Fibroblast of skin of left quadriceps (primary cell): ENCODE results near the gene PSMC2.
"Not testable (repeated sequence)": the region's sequence is repeated elsewhere in the genome, so short reads cannot be mapped to it uniquely, and the experiment has no call there.

Experiments
- DNase-seq, 2 experiments: peaks; one replicate each; pipeline ENCODE4 v3.0.0-alpha.2; 2013; ENCODE audit warnings: low read depth in 2 of 2

Gene PSMC2

DNA sequence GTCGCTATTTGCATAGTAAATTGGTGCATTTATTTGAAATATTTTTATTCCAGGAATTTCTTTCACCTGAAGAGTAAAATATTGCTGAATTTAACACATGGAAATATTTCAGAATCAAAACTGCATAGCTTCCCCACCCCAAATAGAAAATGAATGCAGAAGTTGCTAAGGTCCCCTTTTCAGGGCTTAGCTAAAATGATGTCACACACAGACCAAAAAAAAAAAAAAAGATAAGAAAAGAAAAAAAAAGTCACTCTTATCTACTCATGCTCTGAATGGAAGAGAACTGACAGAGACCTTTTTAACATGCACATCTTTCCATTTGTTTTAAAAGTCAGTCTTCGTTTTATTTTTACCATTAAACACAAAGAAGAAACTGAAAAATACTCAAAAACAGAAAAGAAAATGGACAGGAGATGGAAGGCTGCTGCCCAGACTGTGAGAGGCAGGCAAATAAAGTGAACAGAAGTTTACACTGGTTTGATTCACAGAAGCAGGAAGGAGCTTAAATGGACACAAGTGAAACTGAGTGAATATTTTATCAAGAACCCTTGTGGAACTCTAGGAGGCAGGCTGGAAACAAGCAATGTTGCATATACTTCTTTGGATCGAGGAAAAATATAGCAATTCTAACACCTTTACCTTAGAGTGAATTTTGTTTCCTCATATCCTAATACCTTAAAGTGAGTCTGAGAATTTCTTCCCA, 32.0 kb downstream of the PSMC2 start:
- no peak for DNase-seq

DNA sequence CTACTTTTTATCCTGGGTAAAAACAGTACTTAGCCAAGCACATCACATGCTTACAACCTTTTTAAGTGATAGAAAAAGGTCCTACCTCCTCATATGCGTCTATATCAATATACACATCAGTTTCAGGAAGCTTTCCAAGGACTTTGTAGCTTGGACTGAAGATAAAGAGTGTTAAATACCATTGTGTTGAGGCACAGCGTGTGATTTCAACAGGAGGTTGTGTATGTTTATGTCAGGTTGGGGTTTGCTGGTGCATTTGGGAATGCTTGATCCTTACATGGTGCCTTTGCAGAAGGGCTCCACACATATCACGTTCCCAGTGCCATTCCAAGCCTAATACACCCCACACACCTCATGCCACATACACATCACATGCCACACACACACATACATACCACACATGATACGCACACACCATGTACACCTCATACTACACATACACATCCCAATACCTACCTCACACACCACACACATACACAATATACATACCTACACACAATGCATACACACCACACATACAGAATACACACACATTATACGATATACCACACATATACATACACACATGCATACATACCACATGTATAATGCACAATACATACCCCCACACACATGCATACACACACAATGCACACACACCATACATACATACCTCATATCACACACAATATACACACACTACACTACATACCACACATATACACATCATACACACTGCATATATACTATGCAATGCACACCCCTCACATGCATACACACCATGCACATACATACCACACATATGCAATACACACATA, 33.1 kb downstream of the PSMC2 start:
- DNase-seq: no peak

DNA sequence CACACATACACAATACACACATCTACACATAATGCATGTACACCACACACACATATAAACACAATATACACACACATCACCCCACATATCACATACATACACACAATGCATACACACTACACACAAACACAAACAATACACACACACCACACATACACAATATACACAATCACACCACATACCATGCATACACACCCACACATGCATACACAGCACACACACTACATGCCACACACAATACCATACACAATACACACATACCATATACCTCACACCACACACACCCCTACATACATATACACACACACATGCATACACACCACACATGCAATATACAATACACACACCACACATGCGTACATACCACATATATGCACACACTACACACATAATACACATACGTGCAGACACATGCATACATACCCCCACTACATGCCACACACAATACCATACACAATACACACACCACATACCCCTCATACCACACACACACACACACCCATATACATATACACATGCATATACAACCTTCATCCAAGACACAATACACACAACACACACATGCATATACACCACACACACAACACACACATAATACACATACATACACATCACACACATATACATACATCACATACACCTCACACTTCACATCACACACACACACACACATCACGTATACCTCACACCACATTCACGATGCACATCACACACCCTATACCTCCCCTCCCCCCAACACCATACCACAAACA, 34.0 kb downstream of the PSMC2 start:
- DNase-seq: no peak

DNA sequence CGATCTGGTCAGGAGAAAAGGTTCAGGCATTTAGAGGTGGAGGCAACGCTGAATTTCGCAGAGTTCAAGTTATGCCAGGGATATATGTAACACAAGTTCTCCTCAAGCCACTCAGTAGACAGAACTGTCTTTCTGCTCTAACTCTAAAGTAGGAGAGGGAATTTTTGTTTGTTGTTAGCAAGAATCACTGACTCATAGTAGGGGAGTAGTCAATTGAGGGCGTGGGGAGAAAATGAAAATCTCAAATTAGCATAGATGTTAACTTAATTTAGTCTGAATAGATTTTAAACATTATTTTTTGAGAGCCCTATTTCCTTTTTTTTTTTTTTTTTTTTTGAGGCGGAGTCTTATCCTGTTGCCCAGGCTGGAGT, 34.6 kb downstream of the PSMC2 start:
- no peak for DNase-seq

DNA sequence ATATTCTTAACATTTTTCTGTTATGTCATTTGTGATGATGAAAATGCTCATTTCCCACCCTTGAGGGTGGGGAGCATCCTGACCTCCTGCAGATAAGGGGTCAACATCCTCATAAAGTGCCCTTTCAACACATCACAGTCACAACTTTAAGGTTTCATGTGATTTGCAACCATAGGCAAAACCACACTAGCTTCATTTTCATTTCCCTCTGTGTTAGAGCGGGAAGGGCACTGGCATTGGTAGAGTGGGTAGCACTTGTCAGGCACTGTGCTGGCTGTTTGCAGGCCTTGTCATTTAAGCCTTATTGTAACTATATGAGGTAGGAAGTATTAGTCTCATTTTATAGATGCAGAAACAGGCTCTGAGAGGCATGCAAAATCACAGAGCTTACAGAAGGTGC, 39.8 kb downstream of the PSMC2 start:
- DNase-seq: no peak

DNA sequence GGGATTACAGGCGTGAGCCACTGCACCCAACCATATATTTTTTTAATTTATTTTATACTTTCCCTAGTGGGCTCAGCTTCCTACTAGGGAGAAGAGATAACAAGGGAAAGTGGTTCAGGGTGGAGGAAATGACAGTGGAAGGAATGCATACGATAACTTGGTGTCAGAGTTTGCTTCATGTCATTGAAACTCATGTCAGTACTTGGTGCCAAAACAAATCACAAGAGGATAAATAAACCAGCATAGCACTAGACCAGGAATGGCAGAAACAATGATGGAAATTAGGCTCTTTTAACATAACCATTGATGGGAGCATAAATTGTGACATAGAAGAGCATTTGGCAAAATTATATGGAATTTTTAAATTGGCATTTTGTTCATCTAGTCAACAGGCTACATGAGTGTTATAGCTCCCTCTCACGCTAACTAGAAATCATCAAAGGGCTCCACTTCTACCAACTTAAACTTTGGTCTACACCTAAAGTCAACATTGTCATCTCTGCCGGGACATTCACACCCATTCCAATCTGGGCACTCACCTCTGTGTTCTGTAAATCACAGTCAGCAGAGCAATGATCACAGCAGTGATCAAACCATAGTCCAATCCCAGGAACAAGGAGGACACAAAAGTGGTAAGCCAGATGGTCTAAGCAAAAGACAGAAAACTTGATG, 41.2 kb downstream of the PSMC2 start:
- no peak for DNase-seq

DNA sequence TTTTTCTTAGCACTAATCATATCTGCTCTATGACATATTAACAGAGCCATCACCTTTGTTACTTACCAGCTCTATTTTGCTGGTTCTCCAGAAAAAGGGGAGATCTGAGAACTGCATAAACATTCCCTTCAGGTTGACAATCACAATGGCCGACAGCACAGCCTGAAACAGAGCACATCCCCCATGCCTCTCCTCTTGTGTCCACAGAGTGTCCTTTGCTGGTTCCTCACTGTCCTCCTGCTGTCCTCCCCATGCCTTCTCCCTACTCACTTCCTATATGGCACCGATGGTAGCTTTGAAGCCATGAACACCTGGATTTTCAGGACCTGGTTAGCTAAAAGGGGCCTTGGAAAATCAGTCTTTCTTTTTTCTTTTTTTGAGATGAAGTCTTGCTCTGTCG, 41.8 kb downstream of the PSMC2 start:
- no peak for DNase-seq

DNA sequence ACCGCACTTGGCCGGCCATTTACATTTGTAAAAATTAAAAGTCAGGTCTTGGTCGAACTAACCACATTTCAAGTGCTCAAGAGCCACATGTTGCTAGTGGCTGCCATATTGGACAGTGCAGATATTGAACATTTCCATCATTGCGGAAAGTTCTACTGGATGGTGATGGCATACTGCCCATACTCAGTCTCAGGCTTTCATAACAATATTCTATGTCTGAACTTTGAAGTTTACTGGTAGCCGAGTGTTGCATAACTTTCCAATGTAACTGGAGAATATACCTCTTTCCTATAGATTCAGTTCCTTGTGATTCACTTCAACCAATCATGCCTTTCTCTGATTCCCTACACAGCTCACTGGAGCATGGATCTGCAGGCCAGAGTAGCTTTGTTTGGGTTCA, 43.7 kb downstream of the PSMC2 start:
- DNase-seq: no peak

DNA sequence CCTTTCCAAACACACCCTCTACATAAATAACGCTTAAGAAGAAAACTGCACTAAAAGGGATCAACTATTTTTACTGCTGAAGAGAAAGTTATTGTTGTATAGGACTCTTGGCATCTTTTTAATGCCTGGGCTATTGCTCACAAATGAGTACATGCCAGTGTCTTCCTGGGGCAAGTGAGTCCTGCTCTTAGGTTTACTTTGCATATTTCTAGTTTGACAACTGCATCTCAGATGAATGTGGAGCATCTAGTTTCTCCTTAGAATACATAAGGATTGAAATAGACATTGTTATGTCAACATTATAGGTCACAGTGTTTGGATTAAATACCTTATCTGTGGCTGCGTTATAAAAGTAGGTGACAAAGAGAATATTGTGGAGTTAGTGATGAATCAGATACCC, 44.5 kb downstream of the PSMC2 start:
- no peak for DNase-seq

DNA sequence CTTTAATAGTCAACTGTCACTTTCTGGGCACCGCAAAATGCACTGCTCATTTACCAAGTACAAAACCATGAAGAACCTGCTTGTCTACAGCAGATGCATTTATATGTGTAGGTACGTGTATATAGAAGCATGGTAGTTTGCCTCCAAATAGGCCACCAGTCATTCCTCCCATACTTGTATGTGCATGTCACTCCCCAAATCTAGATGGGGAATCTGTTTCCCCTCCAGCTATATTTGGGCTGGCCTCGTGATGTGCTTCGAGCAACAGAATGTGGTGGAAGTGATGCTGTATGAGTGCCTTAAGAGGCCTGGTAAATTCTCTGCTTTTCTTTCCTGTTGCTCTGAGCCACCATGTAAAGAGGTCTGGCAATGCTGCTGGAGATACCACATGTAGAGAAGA, 47.1 kb downstream of the PSMC2 start:
- no peak for DNase-seq

DNA sequence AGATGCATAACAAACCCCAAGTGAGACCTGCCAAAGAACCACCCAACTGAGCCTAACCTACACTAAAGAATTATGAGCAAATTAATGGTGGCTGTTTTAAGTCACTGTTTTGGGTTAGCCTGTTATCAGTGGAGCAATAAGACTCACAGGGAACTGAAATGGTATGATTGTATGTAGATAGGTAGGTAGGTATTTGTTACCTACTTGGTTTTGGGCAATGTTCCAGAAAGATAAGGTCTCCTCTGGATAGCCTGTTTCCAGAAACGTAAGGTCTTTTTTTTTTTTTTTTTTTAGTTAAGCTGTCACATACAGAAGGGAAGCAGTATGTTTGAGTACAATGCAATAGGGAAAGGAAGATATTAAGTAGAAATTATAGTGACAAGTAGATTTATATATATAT, 47.6 kb downstream of the PSMC2 start:
- DNase-seq: no peak

DNA sequence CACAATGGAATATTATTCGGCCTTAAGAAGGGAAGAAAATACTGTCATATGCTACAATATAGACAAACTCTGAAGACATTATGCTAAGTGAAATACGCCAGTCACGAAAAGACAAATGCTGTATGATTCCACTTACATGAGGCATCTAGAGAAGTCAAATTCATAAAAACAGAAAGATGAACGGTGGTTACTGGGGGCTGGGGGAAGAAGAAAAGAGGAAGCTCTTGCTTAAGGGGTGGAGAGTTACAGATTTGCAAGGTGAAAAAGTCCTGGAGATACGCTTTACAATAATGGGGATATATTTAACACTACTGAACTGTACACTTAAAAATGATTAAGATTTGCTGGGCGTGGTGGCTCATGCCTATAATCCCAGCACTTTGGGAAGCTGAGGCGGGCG, 49.0 kb downstream of the PSMC2 start:
- no peak for DNase-seq

DNA sequence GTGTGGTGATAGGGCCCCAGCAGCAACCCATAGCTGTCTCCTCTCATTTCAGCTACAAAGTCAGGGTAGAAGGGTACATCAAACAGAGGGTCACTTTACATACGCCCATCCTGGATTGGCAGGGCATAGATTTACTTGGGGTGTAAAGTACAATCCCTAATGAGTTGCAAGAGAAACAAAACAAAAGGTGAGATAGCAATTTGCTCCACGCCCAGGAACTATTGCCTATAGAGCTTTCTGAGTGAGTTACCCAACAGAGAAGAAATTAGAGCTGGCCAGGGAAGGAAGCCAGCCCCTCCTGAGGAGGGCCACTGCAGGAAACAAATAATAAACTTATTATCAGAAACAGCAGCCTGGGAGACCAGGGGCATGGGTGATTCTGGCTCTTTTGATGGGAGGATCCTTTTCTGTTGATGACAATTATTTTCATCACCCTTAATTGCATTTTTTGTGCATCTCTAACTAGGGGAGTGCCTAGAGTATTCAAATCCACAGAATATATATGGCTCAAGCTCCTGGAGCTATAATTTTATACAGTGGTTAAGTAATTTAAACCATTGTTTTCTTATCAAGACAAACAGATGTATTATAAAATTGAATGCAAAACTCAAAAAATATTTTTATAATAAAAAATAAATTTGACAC, 51.2 kb downstream of the PSMC2 start:
- no peak for DNase-seq

DNA sequence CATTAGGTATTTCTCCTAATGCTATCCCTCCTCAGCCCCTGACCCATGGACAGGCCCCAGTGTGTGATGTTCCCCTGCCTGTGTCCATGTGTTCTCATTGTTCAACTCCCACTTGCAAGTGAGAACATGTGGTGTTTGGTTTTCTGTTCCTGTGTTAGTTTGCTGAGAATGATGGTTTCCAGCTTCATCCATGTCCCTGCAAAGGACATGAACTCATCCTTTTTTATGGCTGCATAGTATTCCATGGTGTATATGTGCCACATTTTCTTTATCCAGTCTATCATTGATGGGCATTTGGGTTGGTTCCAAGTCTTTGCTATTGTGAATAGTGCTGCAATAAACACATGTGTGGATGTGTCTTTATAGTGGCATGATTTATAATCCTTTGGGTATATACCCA, 52.2 kb downstream of the PSMC2 start:
- DNase-seq: not testable (repeated sequence)

DNA sequence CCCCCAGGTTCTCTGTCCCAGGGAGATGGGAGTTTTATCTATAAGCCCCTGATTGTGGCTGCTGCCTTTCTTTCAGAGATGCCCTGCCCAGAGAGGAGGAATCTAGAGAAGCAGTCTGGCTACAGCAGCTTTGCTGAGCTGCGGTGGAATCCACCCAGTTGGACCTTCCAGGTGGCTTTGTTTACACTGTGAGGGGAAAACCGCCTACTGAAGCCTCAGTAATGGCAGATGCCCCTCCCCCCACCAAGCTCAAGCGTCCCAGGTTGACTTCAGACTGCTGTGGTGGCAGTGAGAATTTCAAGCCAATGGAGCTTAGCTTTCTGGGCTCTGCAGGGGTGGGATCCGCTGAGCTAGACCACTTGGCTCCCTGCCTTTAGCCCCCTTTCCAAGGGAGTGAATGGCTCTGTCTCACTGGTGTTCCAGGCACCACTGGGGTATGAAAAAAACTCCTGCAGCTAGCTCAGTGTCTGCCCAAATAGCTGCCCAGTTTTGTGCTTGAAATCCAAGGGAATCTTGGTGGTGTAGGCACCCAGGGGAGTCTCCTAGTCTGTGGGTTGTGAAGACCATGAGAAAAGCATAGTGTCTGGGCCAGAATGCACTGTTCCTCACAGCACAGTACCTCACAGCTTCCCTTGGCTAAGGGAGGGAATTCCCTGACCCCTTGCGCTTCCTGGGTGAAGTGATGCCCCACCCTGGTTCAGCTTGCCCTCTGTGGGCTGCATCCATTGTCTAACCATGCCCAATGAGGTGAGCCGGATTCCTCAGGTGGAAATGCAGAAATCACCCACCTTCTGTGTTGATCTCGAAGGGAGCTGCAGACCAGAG, 58.6 kb downstream of the PSMC2 start:
- DNase-seq: not testable (repeated sequence)

DNA sequence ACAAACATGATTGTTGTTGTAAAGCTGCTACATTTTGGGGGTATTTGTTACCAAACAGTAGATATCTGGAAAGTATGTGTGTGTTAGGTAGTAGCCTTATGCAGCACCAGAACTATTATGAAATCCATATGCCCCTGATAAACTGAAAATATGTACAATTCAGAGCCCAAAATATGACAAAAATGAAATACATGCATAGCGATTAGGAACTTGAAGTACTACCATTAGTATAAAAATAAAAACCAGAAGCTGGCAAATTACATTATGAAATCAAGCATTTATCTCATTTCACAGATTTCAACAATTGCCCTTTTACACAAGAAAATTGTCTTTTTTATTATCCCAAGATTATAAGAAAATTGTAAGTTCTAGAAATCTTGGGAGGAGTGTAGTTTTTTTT, 64.7 kb downstream of the PSMC2 start:
- DNase-seq: no peak

DNA sequence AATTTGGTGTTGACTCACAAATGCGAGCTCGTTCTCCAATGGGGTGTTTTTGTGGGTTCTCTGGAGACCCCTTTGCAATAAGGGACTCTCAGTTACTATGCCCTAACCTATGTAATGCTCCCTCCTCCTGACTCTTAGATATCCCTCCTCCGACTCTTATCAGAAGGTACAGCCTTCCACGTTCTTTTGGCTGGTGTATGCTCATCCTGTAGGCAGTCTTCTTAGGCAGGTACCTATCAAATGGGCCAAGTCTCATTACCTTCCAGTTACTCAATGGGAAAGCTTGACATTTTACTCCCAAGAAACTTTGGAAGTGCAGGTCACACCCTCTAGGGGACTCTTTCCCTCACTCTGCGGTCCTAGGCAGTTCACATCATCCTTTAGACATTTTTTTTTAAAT, 66.0 kb downstream of the PSMC2 start:
- DNase-seq: no peak

DNA sequence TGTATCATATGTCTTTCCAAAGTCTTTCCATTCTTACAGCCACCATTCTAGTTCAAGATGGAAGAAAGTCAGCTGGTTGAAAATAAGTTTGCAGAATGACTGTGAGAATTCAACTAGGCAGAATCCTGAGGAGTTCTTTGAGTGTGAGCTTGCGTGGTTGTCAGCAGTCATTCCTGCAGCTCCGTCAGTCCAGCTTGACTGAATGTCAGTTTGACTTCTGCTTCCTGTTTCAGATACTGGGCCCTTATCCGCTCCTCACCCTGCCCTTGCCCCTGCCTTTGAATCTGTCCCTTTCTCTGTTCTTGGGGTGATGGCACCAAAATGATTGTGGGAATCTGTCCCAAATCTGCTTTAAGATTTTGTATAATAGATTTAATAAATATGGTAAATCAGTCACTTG, 70.8 kb downstream of the PSMC2 start:
- DNase-seq: no peak
